TTC549 (cell line): ENCODE results near the gene CCZ1B.
"Not testable (repeated sequence)": the region's sequence is repeated elsewhere in the genome, so short reads cannot be mapped to it uniquely, and the experiment has no call there.

ENCODE experiments used
- FAIRE-seq: peaks from 2 replicates; lab custom pipeline; 2012; peaks lifted over from hg19 to GRCh38; lab: Jason Lieb, UNC

The CCZ1B gene

DNA sequence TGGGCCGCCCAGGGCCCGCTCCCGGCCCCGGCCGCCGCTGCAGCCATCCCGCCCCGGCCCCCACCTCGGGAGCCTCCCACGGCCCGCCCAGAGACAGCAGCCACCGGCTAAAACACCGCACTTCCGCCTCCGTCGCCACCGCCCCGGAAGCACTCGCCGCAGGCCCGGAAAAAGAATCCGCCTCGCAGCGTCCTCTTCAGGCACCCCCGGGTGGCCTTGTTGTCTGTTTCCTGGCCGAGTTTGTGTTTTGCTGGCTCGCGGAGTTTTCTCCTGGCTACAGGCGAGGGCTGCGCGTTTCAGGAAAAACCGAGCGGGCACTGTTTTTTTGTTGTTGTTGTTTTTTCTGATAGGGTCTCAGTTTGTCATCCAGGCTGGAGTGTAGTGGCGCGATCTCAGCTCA is at the start of gene CCZ1B:
TSS of gene CCZ1B (minus strand) at position 125 of the 400 bp plus-strand sequence. CDS start at position 47, 78 bp downstream.
- FAIRE-seq, result not testable (repeated sequence)

DNA sequence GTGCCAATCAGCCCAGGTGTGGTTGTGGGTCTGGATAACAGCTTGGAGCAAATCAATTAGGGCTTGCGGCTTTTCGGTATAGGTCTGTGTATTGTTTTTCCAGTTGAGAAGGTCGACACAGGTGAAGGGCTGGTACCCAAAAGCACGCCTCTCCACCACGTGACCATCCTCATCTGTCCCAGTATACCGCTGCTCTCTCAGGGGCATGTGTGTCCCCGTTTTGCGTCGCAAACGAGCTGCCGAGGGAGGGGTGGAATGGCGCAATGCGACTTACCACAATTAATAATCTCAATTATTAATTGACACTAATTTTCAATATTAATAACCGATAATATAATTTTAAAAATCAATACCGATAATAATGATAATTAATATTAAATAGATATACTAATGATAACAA is 48.9 kb upstream of the CCZ1B start:
- FAIRE-seq, result not testable (repeated sequence)

DNA sequence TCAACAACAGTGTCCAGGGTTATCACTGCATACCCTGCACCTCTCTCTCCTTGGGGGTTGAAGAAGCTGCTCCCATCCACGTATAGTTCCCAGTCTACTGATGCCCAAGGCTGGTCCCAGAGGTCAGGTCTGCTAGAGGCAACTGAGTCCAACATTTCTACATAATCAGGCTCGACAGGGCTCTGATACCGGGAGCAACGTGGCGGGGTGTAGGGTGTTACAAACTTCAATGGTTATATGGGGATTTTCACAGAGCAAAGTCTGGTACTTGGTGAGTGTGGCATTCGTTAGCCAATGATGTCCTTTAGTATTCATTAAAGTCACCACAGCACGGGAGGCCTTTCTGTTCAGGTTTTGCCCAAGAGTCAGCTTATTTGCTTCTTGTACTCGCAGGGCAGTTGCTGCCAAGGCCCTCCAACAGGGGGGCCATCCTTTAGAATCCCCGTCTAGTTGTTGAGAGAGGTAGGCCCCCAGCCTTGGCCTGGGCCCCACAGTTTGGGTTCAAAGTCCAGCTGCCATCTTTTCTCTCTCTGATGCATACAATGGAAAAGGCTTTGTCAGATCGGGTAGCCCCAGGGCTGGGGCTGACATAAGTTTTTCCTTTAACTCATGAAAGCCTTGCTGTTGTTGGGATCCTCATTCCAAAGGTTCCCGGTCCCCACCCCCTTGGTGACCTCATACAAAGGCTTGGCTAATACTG is 46.3 kb upstream of the CCZ1B start:
- FAIRE-seq, result not testable (repeated sequence)

DNA sequence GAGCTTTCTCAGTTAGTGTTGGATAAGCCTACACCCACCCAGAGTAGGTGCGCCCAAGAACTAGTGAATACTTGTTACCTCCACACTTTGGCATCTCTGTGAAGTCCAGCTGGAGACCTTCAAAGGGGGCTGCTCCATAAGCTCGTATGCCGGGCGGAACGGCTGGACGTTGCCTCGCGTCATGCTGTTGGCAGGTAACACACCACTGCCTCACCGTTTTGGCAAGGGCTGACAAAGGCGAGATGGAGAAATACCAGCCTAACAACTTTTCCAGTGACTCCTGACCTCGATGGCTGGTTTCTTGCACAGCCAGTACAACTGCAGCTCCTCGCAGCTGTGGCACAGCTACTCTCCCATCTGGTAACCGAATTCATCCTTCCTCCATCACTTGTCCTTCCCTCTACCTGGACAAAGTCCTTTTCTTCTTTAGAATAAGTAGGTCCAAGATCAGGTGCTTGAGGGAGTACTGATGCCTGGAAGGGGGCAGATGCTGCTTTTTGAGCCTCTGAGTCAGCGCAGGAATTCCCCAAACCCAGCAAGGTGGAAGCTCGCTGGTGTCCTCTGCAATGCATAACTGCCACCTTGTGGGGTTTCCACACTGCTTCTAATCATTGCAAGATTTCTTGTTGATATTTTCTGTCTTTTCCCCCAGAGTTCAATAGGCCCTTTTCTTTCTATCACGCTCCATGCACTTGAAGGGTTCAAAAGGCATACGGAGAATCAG is 45.5 kb upstream of the CCZ1B start:
- FAIRE-seq, result not testable (repeated sequence)

DNA sequence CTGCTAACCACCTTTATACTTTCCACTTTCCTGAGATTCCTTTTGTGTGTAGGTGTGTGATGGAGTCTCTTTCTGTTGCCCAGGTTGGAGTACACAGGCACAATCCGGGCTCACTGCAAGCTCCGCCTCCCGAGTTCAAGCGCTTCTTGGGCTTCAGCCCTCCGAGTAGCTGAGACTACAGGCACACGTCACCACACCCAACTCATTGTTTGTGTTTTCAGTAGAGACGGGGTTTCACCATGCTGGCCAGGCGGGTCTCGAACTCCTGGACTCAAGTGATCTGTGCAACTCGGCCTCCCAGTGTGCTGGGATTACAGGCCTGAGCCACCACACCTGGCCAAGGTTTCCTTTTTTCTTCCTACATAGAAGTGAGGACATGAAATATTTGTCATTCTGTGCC is 38.7 kb upstream of the CCZ1B start:
- FAIRE-seq, result not testable (repeated sequence)

DNA sequence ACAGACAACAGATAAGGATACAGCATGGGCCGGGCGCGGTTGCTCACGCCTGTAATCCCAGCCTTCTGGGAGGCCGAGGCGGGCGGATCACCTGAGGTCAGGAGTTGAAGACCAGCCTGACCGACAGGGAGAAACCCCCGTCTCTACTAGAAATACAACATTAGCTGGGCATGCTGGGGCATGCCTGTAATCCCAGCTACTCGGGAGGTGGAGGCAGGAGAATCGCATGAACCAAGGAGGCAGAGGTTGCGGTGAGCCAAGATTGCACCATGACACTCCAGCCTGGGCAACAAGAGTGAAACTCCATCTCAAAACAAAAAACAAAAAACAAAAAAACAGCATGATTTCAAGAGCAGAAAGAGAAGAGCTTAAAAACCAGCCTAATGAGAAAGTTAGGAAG is 38.1 kb upstream of the CCZ1B start:
- not testable (repeated sequence) for FAIRE-seq

DNA sequence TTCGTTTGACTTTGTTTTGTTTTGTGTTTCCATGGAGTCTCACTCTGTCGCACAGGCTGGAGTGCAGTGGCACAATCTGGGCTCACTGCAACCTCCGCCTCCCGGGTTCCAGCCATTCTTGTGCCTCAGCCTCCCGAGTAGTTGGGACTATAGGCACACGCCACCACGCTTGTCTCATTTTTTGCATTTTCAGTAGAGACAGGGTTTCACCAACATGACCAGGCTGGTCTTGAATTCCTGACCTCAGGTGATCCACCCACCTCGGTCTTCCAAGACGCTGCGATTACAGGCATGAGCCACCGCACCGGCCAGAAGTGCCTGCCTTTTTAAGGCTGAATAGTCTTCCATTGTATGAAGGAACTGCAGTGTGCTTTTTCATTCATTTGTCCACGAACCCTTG is 36.8 kb upstream of the CCZ1B start:
- FAIRE-seq, result not testable (repeated sequence)

DNA sequence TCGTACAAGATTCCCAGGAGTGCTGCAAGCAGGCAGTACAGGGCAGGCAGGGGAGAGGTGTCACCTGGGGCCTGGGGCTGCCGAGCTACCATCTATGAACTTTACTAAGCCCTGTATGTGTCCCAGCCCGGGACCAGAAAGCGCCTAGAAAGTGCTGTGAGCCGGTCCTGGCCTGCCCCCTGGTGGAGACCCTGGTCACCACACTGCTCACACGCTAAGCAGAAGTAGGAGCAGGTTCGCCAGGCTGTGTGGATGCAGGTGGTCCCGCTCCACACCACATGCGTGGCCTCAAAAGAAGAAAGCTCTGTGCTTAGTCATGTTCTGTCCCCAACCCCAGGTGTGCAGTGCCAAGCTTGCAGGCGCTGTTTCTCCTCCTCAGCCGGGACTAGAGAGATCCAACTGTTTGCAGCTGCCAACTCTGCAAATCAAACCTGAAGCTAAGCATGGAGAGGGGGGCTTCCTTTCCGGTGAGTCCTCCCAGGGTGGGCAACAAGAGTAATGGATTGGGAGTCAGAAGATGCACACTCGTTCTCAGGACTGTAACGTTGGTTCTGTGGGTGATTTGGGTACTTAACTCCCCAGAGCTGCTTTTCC is 31.7 kb upstream of the CCZ1B start:
- not testable (repeated sequence) for FAIRE-seq

DNA sequence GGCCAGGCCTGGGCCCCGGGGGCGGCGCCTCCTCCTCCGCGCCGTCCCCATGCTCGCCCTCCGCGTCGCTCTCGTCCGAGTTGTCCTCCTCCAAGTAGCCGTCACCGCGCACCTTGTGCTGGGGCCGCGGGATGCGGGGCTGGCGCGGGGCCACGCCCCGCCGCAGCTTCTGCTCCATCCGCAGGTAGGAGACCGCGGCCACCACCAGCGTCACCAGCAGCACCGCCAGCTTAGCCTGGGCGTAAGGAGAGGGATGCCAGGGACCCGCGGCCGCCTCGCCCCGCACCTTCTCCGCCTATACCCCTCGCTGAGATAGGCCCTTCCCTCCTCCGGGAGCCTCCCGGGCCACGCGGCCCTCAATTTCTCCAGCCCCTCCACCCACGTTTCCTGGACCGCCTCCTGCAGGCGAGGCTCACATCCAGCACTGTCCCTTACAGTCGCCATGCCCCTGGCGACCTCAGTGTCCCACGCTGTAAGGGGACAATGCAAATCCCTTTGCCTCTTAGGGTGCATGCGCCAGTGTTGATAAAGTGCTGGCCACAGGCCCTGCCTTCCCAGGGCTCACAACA is 29.6 kb upstream of the CCZ1B start:
- FAIRE-seq, result not testable (repeated sequence)

DNA sequence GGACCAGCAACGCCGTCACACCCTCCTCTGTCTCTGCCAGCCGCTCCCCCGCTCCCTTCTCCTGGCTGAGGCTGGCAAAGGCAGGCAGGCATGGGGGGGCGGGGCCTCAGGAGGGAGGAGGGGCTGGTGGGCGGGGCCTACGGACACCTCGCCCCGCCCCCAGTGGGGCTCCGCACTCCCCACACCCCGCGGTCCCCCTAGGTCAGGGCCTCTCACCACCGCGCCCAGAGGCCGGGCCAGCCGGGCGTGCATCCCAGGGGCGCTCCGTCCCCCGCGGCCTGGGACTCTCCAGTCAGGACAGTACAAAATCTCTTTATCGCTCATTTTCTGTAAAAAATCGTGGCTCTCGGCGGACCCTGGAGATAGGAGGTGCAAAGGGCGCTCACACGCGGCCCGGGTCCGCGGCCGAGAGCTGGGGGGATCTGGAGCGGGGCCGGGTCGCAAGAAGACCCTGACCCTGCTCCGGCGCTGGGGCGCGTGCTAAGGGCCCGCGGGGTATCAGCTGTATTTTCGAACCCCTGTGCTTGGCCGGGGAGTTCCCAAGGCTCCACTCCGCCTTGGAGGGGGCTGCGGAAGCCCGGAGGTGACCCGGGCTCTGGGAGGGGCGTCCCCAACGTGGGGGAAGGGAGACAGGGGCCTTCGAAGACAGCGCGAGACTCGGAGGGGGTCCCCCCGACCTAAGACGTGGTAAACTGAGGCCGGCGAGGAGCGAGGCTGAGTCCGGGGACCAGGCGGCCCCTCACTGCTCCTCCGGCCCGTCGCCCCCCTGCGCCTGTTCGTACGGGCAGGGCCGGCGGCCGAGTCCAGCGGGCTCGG is 28.9 kb upstream of the CCZ1B start:
- not testable (repeated sequence) for FAIRE-seq

DNA sequence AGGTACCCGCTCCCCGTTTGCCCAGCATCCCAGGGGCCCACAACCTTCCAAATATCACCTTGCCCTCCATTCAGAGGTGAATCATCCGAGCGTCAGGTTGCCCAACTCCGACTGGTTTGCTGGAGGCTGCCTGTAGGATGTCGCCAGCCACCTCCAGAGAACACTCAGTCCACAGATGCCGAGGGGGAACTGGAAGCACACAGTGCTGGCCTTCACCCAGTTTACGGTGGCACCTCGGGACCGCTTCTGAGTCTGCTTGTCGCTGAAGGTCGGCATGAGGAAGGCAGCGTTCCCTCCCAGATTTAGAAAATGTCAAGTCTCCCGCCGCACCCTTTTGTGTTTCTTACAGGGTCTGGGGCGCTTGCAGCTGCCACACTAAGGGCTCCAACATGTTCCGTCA is 27.6 kb upstream of the CCZ1B start:
- not testable (repeated sequence) for FAIRE-seq

DNA sequence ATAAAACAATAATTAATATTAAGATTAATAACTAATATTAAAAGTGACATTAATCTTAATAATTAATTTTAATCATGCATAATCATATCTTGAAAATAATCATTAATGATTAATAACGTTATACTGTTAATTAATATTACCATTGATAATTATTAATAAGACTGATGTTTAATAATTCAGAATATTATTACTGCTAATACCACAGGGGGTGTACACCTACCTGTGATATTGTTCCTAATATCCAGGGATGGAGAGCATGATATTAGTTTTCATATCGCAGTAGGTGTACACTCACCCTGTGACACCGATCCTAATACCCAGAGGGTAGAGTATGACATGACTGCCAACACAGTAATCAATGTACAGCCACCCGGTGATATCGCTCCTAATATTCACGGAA is 23.1 kb upstream of the CCZ1B start:
- FAIRE-seq, result not testable (repeated sequence)

DNA sequence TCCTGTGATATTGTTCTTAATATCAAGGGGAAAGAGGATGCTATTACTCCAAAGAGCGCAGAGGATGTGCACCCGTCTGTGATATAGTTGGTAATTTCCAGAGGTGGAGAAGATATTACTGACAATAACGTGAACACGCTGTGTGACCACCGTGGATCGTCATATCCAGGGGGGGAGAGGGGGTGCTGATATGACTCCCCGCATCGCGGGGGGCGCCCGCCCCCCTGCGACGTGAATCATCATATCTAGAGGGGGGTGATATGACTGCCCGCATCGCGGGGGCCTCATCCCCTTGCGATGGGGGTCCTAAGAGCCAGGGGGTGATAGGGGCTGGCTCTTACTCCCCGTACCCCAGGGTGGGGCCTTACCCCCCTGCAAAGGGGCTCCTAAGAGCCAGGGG is 21.7 kb upstream of the CCZ1B start:
- FAIRE-seq, result not testable (repeated sequence)

DNA sequence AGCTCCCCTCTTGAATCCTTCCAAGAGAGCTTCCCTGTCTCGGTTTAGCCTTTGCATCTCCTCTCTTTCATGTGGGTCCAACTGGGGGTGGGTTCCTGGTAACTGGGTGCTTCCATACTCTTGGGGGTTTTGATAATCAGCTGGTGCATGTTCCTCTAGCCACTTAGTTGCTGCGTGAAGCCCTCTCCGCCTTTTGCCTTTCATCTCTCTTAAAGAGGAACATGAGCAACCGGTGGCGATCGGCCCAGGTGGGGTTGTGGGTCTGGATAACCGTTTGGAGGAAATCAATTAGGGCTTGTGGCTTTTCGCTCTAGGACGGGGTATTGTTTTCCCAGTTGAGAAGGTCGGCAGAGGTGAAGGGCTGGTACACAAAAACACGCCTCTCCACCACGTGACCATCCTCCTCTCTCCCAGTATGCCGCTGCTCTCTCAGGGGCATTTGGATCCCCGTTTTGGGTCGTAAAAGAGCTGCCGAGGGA is 19.9 kb upstream of the CCZ1B start:
- FAIRE-seq, result not testable (repeated sequence)

DNA sequence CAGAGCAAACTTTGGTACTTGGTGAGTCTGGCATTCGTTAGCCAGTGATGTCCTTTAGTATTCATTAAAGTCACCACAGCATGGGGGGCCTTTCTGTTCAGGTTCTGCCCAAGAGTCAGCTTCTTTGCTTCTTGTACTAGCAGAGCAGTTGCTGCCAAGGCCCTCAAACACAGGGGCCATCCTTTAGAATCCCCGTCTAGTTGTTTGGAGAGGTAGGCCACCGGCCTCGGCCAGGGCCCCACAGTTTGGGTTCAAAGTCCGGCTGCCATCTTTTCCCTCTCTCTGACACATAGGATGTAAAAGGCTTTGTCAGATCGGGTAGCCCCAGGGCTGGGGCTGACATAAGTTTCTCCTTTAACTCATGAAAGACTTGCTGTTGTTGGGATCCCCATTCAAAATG is 17.6 kb upstream of the CCZ1B start:
- FAIRE-seq, result not testable (repeated sequence)

DNA sequence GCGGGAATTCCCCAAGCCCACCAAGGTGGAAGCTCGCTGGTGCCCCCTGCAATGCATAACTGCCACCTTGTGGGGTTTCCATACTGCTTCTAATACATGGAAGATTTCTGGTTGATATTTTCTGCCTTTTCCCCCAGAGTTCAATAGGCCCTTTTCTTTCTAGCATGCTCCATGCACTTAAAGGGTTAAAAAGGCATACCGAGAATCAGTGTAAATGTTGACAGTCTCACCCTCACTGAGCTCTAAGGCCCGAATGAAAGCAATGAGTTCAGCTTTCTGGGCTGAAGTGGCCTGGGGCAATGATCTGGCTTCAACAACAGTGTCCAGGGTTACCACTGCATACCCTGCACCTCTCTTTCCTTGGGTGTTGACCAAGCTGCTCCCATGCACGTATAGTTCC is 17.0 kb upstream of the CCZ1B start:
- not testable (repeated sequence) for FAIRE-seq

DNA sequence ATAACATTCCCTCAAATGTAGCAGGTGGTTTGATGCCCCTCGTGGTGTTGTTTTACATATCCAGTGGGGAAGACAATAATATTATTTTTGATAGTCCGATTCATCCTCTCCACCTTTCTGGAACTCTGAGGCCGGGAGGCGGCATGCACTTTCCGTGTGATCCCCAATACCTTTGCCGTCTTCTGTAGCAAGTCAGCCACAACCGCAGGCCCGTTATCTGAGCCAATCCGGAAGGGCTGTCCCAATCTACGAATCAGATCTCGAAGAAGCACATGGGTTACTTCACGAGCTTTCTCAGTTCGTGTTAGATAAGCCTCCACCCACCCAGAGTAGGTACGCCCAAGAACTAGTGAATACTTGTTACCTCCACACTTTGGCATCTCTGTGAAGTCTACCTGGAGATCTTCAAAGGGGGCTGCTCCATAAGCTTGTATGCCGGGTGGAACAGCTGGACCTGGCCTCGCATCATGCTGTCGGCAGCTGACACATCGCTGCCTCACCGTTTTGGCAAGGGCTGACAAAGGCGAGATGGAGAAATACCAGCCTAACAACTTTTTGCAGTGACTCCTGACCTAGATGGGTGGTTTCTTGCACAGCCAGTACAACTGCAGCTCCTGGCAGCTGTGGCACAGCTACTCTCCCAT is 16.3 kb upstream of the CCZ1B start:
- FAIRE-seq, result not testable (repeated sequence)

DNA sequence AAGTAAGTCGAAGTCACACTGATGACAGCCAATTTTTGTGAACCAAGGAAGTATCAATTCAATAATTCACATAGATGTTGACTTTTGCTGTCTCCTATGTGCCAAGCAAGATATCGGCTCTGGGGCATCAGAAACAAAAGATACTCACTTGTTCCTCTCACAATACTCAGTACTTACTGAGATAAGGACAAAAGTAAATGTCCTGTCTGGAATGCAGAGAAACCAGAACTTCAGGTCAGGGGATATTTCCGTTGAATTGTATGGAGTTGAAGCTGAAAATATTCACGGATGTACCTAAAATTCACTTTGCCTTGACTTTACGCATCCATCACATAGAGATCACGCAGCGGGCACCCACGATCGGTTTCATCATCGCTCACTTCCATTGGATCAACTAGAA is 11.0 kb upstream of the CCZ1B start:
- FAIRE-seq, result not testable (repeated sequence)

DNA sequence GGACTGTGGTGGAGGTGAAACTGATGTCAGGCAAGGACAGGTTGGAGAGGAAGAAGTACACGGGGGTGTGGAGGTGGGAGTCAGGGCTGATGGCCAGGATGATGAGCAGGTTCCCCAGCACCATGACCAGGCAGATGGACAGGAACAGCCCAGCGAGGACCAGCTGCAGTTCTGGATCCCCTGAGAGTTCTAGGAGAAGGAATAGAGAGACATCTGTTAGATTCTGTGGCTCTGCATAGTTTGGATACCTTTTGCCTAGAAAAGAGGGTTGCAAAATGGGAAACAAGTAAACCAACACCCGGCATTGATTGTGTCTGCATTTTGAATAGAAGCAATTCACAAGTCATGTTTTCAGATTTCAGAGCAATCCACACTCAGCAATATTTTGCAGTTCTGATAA is 9.4 kb upstream of the CCZ1B start:
- not testable (repeated sequence) for FAIRE-seq

DNA sequence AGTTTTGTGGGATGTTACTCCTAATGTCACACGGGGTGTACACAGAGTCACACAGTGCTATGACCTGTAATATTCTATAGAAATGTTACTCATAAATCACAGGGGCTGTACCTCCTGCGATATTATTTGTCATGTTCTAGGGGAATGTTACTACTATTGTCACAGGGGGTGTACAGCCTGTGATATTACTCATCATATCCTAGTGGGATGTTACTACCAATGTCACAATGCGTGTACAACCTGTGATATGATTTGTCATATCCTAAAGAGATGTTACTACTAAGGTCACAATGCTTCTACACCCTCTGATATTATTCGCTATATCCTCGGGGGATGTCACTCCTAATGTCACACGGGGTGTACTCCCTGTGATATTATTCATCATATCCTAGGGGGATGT is 7.6 kb upstream of the CCZ1B start:
- FAIRE-seq, result no peak

DNA sequence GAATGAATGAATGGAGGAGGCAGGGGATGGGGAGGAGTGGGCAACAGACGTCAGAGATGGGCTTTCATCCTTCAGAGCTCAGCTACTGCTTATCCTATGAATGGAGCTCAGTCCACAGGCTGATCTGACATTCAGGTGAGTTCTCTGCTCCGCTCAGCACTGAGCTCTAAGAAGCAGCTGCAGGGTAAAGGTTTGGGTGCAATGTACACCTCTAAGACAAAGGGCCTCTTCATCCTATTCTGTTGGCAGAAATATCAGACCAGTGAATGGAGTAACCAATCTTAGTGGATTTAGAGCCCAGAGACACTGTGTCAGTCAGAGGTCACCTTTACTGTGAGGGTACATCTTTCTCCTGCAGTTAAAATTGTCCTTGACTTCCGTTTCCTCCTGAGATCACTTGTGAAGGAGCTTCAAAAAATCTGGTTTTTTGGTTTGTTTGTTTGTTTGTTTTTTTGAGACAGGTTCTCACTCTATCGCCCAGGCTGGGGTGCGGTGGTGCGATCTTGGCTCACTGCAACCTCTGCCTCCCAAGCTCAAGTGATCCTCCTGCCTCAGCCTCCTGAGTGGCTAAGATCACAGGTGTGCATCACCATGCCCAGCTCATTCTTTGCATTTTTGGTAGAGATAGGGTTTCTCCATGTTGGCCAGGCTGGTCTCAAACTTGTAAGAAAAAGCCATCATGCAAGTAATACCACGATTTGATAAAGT is 5.1 kb upstream of the CCZ1B start:
- FAIRE-seq, result no peak
